IMR-90 (cell line): Measurements from ENCODE around the gene EP300.

Experiments
- CTCF ChIP-seq: conservative IDR thresholded peaks from 2 replicates; pipeline ENCODE4 v1.5.1; 2012; ENCODE audit warnings: mild to moderate bottlenecking, low read depth, low read length, improper control_type of control experiment
- ELK1 ChIP-seq: fragments of 150-350 bp; IDR thresholded peaks from 2 replicates; pipeline ENCODE4 v1.6.1; 2016; ENCODE audit warnings: low read depth, mild to moderate bottlenecking, low read length, moderate library complexity, borderline replicate concordance
- FOS ChIP-seq: fragments of 150-350 bp; IDR thresholded peaks from 2 replicates; pipeline ENCODE4 v1.6.1; 2016; ENCODE audit warnings: low read depth, low read length
- MAFK ChIP-seq: IDR thresholded peaks from 2 replicates; pipeline ENCODE4 v1.6.1; 2012; ENCODE audit warnings: low read depth, low read length, improper control_type of control experiment
- MXI1 ChIP-seq: IDR thresholded peaks from 2 replicates; pipeline ENCODE4 v1.6.1; 2012; ENCODE audit warnings: low read depth, mild to moderate bottlenecking, low read length, moderate library complexity, borderline replicate concordance
- NFE2L2 ChIP-seq: fragments of 150-350 bp; IDR thresholded peaks from 2 replicates; pipeline ENCODE4 v1.6.1; 2016; ENCODE audit warnings: low read depth, mild to moderate bottlenecking, low read length
- POLR2A ChIP-seq: IDR thresholded peaks from 2 replicates; pipeline ENCODE4 v1.6.1; 2012; ENCODE audit warnings: mild to moderate bottlenecking, low read depth, low read length
- RAD21 ChIP-seq: IDR thresholded peaks from 2 replicates; pipeline ENCODE4 v1.6.1; 2012; ENCODE audit warnings: low read length, improper control_type of control experiment
- SMC3 ChIP-seq: fragments of 150-350 bp; IDR thresholded peaks from 2 replicates; pipeline ENCODE4 v1.6.1; 2016; ENCODE audit warnings: low read depth, mild to moderate bottlenecking, antibody characterized with exemption, low read length, moderate library complexity
- TF ChIP-seq, protein P1 (sequence below): fragments of 150-350 bp; IDR thresholded peaks from 2 replicates; pipeline ENCODE4 v1.6.1; 2017; ENCODE audit warnings: mild to moderate bottlenecking, antibody characterized with exemption, low read length, low read depth

- no peak for TF ChIP-seq CTCF
- TF ChIP-seq SMC3, result no peak
- no peak for TF ChIP-seq RAD21
- TF ChIP-seq MXI1, result no peak
- no peak for TF ChIP-seq POLR2A
- no peak for TF ChIP-seq ELK1
- TF ChIP-seq MAFK, result no peak
- no peak for TF ChIP-seq FOS
- no peak for TF ChIP-seq NFE2L2
- TF ChIP-seq, protein P1, sequence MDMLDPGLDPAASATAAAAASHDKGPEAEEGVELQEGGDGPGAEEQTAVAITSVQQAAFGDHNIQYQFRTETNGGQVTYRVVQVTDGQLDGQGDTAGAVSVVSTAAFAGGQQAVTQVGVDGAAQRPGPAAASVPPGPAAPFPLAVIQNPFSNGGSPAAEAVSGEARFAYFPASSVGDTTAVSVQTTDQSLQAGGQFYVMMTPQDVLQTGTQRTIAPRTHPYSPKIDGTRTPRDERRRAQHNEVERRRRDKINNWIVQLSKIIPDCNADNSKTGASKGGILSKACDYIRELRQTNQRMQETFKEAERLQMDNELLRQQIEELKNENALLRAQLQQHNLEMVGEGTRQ, result no peak
Observed at GRCh38 chr22:41124086-41124485, 31.7 kb downstream of the EP300 start.
